Measurements from ENCODE around the gene LBR.

Gene LBR

GRCh38 chr1:225366018-225366417 is 61.8 kb downstream of the LBR start:
- no peak for DNase-seq

DNA sequence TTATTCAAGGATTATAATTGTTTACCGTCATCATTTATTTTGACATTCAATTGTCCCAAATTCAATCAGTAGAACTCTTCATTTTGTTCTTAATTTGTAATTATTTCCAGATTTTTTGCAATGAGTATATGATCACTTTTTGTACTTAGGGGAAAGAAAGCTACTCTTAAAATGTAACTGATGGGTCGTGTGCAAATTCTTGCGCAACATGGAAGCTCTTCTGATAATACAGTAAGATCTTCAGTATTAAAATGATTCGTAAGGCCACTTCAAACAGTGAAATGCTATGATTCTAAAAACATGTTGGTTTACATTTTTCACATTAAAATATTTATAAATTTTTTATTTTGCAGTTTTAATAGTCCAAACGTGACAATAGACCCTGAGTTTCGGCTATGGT is 63.4 kb downstream of the LBR start:
- DNase-seq: no peak

DNA sequence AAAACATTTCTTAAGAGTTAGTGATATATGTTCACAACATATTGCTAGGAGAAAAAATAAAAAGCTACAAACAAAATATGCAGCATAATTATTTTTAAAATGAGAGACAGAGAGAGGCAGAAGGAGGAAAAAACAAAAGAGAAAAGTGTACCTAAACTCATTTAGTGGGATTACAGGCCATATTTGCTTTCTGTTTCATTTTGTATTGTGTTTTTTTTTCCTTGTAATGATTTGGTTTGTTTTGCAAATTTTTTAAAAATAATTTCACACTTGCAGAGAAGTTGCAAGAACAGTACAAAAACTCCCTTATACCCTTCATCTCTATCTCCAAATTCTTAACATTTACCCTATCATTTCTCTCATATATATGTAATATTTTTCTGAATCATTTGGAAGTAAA is 65.0 kb downstream of the LBR start:
- DNase-seq: no peak

DNA sequence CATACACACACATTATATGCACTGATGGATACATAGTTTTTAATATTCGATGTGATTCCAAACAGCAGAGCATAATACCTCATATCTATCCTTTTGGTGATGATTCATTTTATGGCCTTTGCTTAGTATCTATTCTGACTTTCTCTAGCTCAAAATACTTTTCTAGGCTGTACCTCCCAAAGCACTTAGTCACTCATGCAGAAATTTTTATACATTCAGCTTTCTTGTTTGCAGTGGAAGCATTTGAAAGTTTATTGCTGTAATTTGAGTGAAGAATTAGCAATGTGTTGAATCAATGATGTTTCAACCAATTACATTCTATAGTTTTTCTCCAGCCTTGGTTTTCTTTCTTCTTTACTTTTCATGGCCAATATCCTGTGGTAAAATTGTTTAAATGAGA is 66.7 kb downstream of the LBR start:
- no peak for DNase-seq

GRCh38 chr1:225360119-225360518 is 67.7 kb downstream of the LBR start:
- DNase-seq: no peak

- DNase-seq: no peak
Measured at GRCh38 chr1:225355863-225356262, 72.0 kb downstream of the LBR start.

GRCh38 chr1:225354906-225355305 is 72.9 kb downstream of the LBR start:
- no peak for DNase-seq

All from NCI-H2029 (cell line).